SK-N-MC (cell line): ENCODE data around the gene MDM4.

ENCODE experiments used
- EZH2 ChIP-seq: fragments of 200-600 bp; sonication (generic); IDR thresholded peaks from one replicate; pipeline ENCODE4 v1.6.1; 2017; ENCODE audit warnings: antibody characterized with exemption
- FOXP2 ChIP-seq: optimal IDR thresholded peaks from 2 replicates; pipeline ENCODE3; 2011; ENCODE audit warnings: mild to moderate bottlenecking, moderate library complexity; ENCODE audit not compliant: insufficient read depth; ENCODE audit errors: extremely low read length, control extremely low read depth
- POLR2AphosphoS5 ChIP-seq: IDR thresholded peaks from 2 replicates; pipeline ENCODE4 v1.6.1; 2012; ENCODE audit warnings: mild to moderate bottlenecking, low read depth, low read length, borderline replicate concordance

DNA sequence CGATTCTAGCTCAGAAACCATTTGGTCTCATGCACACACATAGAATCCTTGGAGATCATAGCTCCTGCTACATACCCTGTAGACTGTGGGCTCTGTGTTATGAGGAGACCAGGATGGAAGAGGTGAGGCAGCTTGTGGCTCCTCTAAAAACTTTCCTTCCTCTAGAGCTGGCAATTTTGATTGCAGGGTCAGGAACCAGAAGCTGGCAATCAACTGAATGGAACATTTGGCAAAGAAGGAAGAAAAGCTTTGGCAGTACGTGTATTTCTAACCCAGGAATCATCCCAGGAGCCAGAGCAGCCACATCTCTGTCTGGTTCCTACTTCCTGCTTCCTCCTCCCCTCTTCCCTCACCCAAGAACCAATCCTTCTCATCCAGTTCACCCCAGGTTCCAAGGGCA is 37.3 kb upstream of the MDM4 start:
- TF ChIP-seq EZH2 (no peak), POLR2AphosphoS5 (no peak), FOXP2 (no peak)
